Measurements from ENCODE around the gene CAPN13.

DNA sequence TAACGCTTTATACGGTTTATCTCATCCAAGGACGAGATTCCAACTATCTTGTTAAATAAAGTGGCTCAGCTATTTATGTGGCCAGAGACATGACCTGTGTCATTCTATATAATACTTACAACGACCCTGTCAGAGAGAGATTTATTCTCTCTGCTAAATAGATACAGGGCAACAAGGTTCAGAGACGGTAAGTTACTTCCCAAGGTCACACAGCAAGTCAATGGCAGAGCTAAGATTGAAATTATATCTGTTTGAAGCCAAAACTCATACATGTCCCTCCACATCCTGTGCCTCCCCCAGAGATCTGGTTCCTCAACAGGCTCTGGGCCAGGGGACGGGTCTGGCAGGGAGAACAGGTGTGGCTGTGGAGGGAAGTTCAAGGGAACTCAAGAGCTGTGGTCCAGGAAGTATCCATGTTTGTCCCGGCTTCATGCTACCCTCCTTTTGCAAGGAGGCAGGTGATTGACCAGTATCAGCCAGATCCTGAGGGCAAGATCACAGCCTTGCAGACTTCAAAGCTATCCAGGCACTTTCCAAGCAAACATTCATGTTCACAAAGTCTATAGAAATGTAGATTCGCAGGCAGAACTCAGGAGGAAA, 99.8 kb downstream of the CAPN13 start:
- TF ChIP-seq, protein P1, sequence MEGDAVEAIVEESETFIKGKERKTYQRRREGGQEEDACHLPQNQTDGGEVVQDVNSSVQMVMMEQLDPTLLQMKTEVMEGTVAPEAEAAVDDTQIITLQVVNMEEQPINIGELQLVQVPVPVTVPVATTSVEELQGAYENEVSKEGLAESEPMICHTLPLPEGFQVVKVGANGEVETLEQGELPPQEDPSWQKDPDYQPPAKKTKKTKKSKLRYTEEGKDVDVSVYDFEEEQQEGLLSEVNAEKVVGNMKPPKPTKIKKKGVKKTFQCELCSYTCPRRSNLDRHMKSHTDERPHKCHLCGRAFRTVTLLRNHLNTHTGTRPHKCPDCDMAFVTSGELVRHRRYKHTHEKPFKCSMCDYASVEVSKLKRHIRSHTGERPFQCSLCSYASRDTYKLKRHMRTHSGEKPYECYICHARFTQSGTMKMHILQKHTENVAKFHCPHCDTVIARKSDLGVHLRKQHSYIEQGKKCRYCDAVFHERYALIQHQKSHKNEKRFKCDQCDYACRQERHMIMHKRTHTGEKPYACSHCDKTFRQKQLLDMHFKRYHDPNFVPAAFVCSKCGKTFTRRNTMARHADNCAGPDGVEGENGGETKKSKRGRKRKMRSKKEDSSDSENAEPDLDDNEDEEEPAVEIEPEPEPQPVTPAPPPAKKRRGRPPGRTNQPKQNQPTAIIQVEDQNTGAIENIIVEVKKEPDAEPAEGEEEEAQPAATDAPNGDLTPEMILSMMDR (IDR thresholded peaks at IDR 0.05; ENCODE audit: low read length), result no peak
- no peak for TF ChIP-seq EZH2 (IDR thresholded peaks at IDR 0.05; ENCODE audit: borderline replicate concordance, low read length)
